ENCODE results near the gene MAPKAP1.

The MAPKAP1 gene

GRCh38 chr9:125440411-125440810 is 266.6 kb downstream of the MAPKAP1 start:
- H3K36me3 ChIP-seq (ENCODE audit: insufficient read depth, low read length): no peaks in the 10 kb centered on the region
- DNase-seq (ENCODE audit: low read depth, low spot score): no peak
- no peak overlapping the region for H3K4me3 ChIP-seq
- TF ChIP-seq FOXP2 (optimal IDR thresholded peaks at IDR 0.05; ENCODE audit: control extremely low read depth, extremely low read length, insufficient read depth) (no peak), EZH2 (IDR thresholded peaks at IDR 0.05) (no peak), POLR2AphosphoS5 (IDR thresholded peaks at IDR 0.05; ENCODE audit: borderline replicate concordance, low read depth, low read length) (no peak)
- H3K9ac ChIP-seq (ENCODE audit: insufficient read length): no peak overlapping the region
- no peak overlapping the region for H3K27ac ChIP-seq
- H3K9me3 ChIP-seq (ENCODE audit: low read depth, low read length): no peaks in the 10 kb centered on the region

GRCh38 chr9:125439434-125440272 is 267.4 kb downstream of the MAPKAP1 start:
- Histone ChIP-seq H3K9ac (ENCODE audit: insufficient read length) (no peak overlapping the region), H3K4me3 (no peak overlapping the region), H3K36me3 (ENCODE audit: insufficient read depth, low read length) (no peaks in the 10 kb centered on the region), H3K27ac (no peak overlapping the region), H3K9me3 (ENCODE audit: low read depth, low read length) (no peaks in the 10 kb centered on the region)
- no peak for TF ChIP-seq FOXP2 (optimal IDR thresholded peaks at IDR 0.05; ENCODE audit: control extremely low read depth, extremely low read length, insufficient read depth)
- no peak for TF ChIP-seq POLR2AphosphoS5 (IDR thresholded peaks at IDR 0.05; ENCODE audit: borderline replicate concordance, low read depth, low read length)
- no peak for TF ChIP-seq EZH2 (IDR thresholded peaks at IDR 0.05)
- DNase-seq (ENCODE audit: low read depth, low spot score): no peak

DNA sequence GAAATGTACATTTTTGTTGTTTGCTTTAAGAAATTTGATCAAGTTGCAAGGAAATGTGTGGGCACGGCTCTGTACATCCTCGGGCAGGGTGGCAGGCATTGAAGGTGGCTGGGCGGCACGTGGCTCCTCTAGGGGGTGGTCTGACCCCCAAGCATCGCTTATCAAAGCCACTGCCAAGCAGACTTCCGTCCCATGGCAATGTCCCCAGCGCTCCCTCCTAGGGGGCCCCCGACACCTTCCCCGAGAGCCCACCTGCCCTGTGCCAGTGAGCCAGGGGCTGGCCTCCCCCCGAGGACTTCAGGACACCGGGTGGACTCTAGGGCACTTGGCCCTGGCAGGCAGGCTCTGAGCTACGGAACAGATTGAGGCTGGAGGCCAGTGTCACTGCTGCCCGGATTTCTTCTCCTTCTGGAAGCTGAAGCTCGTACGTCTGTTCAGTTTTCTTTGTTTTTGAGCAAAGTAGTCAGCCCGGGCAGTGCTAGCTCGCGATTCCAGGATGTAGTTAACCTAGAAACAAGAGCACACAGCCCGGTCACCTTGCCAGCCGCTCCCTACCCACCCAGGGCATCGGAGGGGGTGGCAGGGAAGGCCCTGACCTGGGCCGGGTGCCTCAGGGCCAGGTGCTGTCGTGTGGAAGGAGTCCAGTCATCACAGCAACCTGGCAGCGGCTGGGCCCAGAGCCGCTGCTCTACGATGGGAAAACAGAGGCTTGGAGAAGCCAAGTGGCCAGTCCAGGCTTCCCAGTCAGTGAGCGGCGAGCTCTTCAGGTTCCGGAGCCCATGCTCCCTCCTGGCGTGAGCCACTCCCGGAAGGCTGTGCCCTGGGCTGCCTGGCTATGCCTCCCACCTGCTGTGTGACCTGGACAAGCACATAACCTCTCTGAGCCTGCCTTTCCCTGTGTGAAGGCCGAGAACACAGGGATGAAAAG is 268.2 kb downstream of the MAPKAP1 start:
- Histone ChIP-seq H3K9me3 (ENCODE audit: low read depth, low read length) (no peaks in the 10 kb centered on the region), H3K36me3 (ENCODE audit: insufficient read depth, low read length) (no peaks in the 10 kb centered on the region), H3K4me3 (no peak overlapping the region), H3K9ac (ENCODE audit: insufficient read length) (no peak overlapping the region), H3K27ac (no peak overlapping the region)
- TF ChIP-seq FOXP2 (optimal IDR thresholded peaks at IDR 0.05; ENCODE audit: control extremely low read depth, extremely low read length, insufficient read depth) (no peak), POLR2AphosphoS5 (IDR thresholded peaks at IDR 0.05; ENCODE audit: borderline replicate concordance, low read depth, low read length) (no peak), EZH2 (IDR thresholded peaks at IDR 0.05) (no peak)
- no peak for DNase-seq (ENCODE audit: low read depth, low spot score)

- TF ChIP-seq EZH2 (IDR thresholded peaks at IDR 0.05): no peak
- no peak for TF ChIP-seq FOXP2 (optimal IDR thresholded peaks at IDR 0.05; ENCODE audit: control extremely low read depth, extremely low read length, insufficient read depth)
- TF ChIP-seq POLR2AphosphoS5 (IDR thresholded peaks at IDR 0.05; ENCODE audit: borderline replicate concordance, low read depth, low read length): no peak
- Histone ChIP-seq H3K36me3 (ENCODE audit: insufficient read depth, low read length) (no peaks in the 10 kb centered on the region), H3K9me3 (ENCODE audit: low read depth, low read length) (no peaks in the 10 kb centered on the region), H3K9ac (ENCODE audit: insufficient read length) (no peak overlapping the region), H3K27ac (no peak overlapping the region), H3K4me3 (no peak overlapping the region)
- DNase-seq (ENCODE audit: low read depth, low spot score): no peak
Measured at GRCh38 chr9:125437771-125438221, 269.2 kb downstream of the MAPKAP1 start.

GRCh38 chr9:125436613-125437443 is 270.2 kb downstream of the MAPKAP1 start:
- H3K27ac ChIP-seq: no peak overlapping the region
- DNase-seq (ENCODE audit: low read depth, low spot score): no peak
- H3K36me3 ChIP-seq (ENCODE audit: insufficient read depth, low read length): no peaks in the 10 kb centered on the region
- H3K9me3 ChIP-seq (ENCODE audit: low read depth, low read length): no peaks in the 10 kb centered on the region
- H3K9ac ChIP-seq (ENCODE audit: insufficient read length): no peak overlapping the region
- no peak overlapping the region for H3K4me3 ChIP-seq
- no peak for TF ChIP-seq POLR2AphosphoS5 (IDR thresholded peaks at IDR 0.05; ENCODE audit: borderline replicate concordance, low read depth, low read length)
- no peak for TF ChIP-seq FOXP2 (optimal IDR thresholded peaks at IDR 0.05; ENCODE audit: control extremely low read depth, extremely low read length, insufficient read depth)
- no peak for TF ChIP-seq EZH2 (IDR thresholded peaks at IDR 0.05)

- no peak for TF ChIP-seq EZH2 (IDR thresholded peaks at IDR 0.05)
- no peak for TF ChIP-seq POLR2AphosphoS5 (IDR thresholded peaks at IDR 0.05; ENCODE audit: borderline replicate concordance, low read depth, low read length)
- no peak for TF ChIP-seq FOXP2 (optimal IDR thresholded peaks at IDR 0.05; ENCODE audit: control extremely low read depth, extremely low read length, insufficient read depth)
- no peak overlapping the region for H3K4me3 ChIP-seq
- H3K9ac ChIP-seq (ENCODE audit: insufficient read length): no peak overlapping the region
- H3K27ac ChIP-seq: no peak overlapping the region
- H3K36me3 ChIP-seq (ENCODE audit: insufficient read depth, low read length): no peaks in the 10 kb centered on the region
- DNase-seq (ENCODE audit: low read depth, low spot score): no peak
- H3K9me3 ChIP-seq (ENCODE audit: low read depth, low read length): no peaks in the 10 kb centered on the region
Measured at GRCh38 chr9:125435776-125436612, 271.0 kb downstream of the MAPKAP1 start.
